Loucy (cell line): ENCODE results near the gene NKAIN2.

Experiments
- EZH2phosphoT487 ChIP-seq: fragments of 200-600 bp; IDR thresholded peaks from 2 replicates; pipeline ENCODE4 v1.6.1; 2018; ENCODE audit warnings: antibody characterized with exemption, mild to moderate bottlenecking, moderate library complexity, borderline replicate concordance
- TF ChIP-seq, protein P1 (sequence below): fragments of 200-600 bp; sonication (generic); conservative IDR thresholded peaks from 2 replicates; pipeline ENCODE4 v1.5.1; 2014; ENCODE audit warnings: mild to moderate bottlenecking, antibody characterized with exemption, low read length

DNA sequence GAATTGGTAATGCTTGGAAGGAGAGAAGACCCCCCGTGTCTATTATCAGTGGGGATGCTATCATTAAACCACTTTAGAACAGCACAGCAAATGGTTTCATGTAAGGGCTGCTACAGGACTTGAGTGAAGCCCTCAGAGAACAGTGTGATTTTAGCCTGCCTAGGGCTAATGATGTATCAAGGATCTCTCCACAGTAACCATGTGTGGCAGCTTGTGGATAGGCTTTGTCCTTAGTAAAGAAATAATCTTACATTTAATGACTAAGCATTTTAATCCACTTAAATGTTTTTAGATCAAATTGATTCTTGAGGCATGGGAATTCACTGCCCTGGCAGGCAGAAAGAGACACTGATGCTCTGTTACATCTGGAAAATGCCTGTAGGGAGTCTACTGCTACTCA lies 495.1 kb downstream of the NKAIN2 start:
- no peak for TF ChIP-seq EZH2phosphoT487
- TF ChIP-seq, protein P1, sequence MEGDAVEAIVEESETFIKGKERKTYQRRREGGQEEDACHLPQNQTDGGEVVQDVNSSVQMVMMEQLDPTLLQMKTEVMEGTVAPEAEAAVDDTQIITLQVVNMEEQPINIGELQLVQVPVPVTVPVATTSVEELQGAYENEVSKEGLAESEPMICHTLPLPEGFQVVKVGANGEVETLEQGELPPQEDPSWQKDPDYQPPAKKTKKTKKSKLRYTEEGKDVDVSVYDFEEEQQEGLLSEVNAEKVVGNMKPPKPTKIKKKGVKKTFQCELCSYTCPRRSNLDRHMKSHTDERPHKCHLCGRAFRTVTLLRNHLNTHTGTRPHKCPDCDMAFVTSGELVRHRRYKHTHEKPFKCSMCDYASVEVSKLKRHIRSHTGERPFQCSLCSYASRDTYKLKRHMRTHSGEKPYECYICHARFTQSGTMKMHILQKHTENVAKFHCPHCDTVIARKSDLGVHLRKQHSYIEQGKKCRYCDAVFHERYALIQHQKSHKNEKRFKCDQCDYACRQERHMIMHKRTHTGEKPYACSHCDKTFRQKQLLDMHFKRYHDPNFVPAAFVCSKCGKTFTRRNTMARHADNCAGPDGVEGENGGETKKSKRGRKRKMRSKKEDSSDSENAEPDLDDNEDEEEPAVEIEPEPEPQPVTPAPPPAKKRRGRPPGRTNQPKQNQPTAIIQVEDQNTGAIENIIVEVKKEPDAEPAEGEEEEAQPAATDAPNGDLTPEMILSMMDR = no peak
